HG03060 (cell line): ENCODE results near the gene SARDH.

Source experiments
- ATAC-seq: cut with Tn5 transposase; IDR thresholded peaks from one replicate; pipeline ENCODE4 v1.9.1; 2021; ENCODE audit warnings: low read depth, moderate number of reproducible peaks; ENCODE audit not compliant: unreplicated experiment

The SARDH gene

DNA sequence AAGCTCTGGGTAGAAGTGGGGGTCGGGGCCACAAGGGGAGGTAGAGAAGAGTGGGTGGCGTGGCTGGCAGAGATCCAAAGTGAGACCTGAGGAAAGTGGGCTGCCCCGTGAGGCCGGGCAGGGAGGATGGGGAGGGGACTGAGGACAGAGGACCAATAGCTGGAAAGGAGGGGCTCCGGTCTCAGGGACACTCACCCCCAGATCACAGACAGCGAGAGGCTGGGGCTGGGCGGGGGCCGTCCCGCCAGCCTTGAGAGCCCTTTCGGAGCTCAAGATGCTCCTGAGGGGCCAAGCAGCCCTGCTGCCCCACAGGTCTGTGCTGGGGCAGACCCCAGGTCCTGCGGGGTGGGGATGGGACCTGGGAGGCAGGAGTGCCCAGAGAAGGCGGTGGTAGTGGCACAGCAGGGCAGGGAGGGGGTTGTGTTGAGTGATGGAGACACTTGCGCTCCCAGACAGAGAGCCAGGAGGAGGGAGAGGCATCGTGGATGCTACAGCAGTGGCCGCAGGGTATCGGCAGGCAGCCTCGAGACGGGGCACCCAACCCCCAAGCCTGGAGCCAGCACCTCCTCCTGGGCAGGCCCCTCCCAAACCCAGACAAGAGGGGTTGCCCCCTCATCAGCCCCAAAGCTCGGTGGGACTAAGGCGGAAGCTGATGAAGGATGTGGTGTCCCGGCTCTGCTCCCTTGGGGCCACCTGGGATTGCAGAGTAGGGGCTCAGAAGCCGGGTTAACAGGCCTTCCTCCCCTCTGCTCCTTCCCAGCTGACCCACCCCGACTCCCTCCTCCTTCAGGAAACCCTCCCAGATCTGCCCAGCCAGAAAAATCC lies 3.4 kb downstream of the SARDH start:
- no peak for ATAC-seq

DNA sequence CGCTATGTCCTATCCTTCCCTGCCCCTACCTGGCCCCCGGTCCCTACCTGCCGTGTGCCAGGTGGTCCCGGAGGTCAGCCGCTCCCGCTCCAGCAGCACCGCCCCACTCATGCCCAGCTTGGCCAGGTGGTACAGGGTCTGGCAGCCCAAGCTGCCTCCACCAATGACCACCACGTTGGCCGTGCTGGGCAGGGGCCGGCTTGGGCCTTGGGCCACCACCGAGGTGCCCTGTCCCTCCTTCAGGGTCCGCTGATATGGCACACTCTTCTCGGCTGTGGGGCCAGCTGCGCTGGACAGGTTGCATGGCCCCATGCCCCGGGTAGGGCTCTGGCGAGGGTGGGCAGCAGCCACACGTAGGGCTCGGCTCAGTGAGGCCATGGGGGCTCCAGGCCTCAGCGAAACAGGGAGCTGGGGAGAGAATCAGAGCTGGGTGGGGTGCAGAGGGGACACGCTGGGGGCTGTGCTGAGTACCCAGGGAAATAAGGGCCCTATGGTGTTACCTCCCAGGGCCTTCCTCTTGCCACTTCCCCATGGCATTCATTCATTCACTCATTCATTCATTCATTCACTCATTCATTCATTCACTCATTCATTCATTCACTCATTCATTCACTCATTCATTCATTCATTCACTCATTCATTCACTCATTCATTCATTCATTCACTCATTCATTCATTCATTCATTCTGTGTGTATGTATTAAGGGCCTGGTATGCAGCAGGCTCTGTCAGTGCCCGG lies 4.2 kb downstream of the SARDH start:
- ATAC-seq, result no peak

DNA sequence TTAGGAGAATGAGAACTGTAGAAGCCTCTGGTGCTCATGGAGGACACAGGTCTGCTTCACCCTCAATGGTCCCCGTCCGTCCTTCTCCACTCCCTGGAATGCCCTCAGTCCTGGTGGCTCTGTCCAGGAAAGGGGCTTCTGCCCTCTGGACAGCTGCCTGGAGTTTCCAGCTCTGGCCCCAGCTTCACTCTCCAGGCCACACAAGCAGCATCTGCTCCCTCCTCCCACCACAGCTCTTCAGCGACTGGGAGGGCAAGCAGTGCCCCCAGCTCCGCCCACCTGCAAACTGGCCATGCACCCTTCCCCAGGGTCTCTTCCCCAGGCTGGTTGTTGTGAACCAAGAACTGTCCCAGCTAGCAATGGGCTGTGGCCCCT lies 4.7 kb downstream of the SARDH start:
- no peak for ATAC-seq

DNA sequence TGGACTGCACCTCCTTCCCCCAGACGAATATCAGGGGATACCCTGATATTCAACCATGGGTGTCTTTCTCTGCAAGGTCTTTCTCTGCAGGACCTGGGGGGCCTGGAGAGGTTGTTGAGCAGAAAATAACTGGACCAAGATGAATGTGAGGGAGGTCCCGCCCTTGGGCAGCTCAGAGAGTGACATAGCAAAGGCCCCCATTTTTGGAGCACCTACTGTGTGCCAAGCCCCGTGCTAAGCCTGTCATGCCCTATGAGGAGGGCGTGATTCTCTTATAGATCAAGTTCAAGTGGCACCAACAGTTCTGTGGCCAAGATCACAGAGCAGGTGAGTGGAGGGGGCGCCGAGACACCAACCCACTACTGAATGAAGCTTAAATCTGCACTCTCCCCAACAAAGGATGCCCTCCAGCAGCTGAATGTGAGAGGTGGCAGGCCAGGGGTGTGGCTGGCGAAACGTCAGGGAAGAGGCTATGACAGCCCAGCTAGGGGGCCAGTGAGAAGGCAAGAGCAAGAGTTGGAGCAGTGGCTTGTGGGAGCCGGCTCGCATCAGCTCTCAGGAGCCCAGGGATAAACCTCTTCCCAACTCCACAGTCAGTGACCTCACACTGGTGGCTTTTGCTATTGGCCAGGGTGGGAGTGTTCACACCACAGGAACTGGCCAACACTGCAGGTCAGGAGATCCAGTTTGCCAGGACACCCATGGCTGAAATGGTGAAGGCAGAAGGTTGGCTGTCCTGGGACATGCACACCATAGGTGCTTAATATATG lies 5.3 kb downstream of the SARDH start:
- no peak for ATAC-seq

DNA sequence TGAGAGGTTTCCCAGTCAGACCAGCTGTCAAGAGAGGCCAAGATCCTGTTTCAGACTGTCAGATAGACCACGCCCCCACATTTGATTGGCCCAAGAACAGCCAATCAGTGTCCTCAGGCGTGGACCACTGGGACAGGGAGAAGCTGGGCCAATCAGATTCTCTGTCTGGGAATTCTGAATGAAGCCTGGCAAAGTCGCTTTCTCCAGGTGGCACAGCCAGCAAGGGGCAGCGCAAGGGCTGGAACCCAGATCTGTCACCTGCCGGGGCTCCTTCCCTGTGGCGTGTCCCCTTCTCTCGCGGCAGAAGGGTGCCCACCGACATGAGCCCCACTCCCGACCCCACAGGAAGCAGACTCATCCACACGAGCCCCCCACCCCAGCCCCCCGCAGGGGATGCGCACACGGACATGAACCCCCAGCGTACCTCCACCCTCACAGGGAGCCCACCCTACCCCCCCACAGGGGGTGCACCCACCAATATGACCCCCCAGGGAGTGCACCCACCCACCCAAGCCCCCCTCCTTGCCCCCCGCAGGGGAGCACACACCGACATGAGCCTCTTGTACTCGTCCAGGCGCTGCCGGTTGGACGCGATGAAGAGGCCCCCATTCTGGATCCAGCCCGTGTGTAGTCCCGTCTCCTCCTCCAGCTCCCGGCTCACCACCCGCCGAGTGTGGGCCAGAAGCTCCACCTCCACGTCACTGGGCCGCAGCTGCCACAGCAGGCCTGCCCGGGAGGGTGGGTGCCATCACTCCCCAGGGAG lies 6.1 kb downstream of the SARDH start:
- ATAC-seq, result no peak

DNA sequence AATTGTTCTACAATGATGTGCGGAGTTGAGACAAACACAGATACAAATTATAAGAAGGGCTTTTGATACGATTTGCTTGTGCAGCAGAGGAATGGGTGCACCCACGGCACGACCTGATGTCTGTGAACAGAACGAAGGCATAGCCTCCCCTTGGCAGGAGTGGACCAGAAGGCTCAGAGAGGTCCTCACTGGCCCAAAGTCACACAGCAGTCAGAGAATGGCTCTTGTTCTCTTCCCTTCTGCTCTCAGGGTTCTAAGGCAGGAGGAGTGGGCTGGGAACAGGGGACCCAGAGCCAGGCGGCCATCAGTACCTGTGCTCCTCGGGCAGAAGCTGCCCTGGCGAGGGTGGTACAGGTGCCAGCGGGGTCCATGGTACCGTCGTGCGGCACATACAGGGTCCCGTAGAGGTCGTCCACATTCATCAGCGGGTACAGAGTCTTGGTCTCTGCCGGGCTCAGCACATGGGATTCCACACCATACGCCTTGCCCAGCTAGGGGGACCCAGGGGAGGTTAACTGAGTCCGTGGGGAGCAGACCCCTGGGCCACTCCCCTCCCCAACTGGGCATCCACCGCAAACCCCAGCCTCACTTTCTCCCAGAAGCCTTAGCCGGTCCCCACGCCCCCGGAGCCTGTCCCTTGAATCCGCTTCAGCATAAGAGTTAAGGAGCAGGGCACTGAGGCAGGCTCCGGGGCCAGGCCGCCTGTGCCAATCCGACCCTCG lies 7.0 kb downstream of the SARDH start:
- ATAC-seq, result no peak

DNA sequence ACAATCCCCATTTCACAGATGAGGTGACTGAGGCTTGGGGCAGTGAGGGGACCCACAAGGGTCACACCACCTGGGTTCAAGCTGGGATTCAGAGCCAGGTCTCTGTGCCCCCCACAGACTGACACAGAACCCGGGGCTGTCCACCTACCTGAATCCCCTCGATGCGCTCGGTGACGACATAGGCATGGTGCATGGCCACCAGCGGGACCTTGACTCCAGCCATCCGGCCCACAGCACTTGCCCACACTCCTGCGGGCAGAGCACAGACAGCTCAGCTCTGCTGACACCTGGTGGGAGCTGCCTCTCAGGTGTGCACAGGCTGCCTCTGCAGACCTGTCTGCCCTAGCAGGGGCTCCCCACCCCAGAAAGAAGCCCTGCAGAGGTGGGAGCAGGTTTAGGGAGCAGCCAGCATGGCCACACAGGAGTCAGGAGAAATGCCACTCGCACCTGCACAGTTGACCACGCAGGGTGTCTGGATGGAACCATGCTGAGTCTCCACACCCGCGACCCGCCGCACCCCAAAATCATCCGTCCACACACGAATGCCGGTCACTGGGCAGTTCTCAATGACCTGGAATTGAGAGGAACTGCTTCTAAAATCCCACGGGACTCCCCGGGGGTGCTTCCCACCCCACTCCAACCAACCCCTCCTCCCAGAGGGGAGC lies 8.4 kb downstream of the SARDH start:
- no peak for ATAC-seq

DNA sequence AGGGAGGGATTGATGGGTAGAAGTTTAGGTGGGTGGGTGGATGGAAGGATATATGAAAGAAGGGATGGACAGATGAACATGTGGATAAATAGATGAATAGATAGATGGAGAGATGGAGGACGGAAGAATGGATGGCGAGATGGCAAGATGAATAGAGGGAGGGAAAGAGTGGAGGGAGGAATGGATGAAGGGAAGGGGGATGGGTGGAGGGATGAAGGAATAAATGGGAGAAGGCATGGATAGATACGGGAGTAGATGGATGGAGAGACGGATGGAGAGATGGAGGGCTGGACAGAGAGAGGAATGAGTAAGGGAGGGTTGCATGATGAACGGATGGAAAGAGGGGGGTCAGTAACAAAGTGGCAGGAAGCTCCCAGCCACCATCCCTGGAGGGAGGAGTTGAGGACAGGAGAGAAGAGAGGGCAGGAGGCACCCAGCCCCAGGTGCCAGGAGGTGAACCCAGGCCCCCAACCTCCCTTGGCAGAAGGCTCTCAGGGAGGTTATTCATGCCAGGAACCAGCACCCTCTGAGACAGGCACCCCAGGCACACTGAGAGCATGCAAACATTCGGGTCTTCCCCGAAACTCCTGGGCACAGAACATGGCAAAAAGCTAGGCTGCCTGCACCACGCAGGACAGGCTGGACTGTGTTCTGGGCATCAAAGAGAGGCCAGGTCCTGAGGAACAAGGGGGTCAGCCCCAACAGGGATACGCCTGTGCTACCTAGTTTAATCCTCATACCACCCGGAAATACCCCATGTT lies 9.1 kb downstream of the SARDH start:
- no peak for ATAC-seq

DNA sequence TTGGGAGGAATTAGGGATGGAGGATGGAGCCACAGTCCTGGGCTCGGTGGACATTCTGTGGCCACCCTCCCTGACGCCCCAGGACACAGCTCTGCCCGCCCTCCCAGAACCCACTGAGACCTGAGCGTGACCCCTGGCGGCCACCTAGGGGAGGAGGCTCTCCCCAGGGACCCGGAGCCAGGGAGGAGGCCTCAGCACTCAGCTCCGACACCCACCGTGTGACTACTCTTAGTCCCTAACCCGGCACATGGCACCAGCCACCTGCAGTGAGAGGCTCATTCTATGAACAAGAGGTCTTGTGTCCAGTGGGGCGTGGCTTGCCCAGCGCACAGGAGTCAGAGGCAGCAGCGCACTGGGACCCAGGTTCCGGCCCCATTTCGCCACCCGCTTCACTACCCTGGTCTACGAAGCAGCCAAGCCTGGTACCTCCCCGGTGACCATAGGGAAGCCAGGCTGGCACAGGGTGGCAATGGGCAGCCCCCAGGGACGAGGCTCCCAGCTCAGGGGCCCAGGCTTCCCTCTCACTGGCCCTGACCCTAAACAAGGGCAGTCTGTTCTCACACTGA lies 10.2 kb downstream of the SARDH start:
- no peak for ATAC-seq

DNA sequence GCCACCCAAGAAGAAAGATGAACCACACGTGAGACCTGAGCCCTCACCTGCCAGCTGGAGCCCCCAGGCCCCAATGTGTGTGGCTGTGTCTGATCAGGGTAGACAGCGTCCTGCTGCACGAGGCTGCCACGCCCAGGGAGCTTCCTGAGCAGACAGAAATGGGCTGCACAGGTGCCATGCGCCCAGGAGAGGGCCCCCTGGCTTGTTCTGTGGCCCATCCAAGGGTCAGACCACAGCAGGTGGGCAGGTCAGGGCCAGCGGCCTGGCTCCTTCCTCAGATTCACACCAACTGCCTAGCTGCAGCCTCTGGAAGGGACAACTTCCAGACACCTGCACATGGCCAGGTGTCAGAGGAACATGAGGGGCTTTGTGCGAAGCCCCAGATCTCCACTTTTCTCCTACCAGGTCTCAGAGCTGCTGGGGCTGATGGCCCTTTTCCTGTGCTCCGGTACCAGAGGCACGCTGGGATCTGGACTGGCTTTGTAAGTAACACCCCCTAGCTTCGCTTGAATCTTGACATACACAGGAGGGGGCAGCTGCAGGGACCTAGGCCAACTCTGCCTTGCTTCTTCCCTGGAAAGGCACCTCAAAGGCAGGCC lies 10.8 kb downstream of the SARDH start:
- no peak for ATAC-seq

DNA sequence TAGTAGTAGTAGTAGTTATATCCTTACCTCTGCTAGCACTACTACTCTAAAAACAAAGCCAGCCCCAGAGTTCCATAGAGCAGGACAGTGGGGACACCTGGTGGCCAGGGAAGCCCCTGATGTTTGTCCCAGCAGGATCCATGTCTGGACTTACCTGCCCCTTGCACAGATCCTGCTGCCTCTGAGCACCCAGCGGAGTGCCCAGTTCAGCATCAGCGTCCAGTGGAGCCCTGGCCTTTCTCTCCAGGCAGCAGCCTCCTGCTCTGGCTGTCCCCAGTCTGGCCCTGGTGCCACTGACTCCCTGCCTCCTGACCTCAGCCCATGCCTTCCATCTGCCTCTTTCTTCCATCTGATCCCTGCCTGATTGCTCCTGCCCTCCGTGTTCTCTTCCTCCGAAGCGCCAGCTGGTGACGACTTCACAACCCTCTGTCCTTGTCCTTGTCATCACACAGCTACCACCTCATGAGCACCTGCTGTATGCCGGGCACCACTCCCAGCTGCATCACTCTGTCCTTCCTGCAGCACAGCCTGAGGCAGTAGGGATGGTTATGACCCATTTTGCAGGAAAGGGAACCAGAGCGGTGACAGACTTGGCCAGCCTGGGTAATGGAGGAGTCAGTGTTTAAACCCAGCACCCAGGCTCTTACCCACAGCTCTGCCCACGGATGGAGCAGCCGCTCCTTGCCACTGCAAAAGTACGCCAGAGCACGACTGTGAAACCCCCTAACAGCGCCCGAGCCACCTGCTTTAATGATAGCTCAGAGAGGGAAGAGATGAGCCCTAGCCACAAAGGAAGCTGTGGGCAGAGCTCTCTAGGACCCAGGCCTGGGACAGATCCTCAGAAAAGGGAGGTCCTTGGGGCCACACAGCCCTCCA lies 11.5 kb downstream of the SARDH start:
- ATAC-seq, result no peak

DNA sequence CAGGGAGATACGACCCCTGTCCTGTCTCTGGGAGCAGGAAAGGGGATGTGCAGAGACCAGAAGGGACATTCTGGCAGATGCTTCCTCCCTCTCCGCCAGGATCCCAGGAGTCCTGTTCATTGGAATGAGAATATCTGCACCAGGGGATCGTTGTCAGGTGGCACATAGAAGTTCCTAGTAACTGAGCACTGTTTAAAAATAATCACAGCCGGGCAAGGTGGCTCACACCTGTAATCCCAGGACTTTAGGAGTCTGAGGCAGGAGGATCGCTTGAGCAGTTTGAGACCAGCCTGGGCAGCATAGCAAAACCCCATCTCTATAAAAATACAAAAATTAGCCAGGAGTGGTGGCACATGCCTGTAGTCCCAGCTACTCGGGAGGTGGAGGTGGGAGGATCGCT lies 12.3 kb downstream of the SARDH start:
- ATAC-seq, result no peak

DNA sequence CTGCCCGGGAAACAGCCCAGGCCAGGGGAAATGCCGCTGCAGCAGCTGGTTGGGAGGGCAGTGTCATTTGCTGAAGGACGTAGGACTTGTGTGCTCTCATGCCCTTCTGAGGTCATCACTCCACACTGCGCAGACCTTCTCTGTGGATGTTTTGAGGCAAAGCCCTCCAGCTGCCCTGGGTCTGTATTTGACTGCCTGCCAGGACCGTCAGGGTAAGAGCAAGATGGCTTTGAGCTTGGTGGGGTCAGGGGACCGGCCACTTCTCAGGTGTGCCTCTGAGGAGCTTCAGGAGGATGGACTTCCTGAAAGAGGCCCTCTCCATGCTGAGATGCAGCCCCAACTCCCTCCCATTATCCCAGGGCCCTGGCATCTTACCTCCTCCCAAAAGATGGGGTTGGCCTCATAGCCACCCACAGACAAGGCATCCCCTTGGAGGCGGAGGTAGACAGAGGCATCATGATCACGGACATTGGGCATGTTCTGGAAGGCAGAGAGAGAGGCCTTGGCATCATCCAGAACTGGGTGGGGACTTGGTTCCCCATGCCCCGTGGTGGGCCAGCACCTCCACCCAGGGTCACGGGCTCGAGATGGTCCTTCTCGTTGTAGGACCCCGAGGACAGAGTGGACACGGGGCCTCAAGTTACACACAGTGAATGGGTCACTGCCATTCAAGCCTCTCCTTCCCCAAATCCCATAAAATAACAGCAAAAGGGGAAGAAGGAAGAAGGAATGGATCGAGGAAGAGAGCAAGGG lies 19.4 kb downstream of the SARDH start:
- ATAC-seq, result no peak

DNA sequence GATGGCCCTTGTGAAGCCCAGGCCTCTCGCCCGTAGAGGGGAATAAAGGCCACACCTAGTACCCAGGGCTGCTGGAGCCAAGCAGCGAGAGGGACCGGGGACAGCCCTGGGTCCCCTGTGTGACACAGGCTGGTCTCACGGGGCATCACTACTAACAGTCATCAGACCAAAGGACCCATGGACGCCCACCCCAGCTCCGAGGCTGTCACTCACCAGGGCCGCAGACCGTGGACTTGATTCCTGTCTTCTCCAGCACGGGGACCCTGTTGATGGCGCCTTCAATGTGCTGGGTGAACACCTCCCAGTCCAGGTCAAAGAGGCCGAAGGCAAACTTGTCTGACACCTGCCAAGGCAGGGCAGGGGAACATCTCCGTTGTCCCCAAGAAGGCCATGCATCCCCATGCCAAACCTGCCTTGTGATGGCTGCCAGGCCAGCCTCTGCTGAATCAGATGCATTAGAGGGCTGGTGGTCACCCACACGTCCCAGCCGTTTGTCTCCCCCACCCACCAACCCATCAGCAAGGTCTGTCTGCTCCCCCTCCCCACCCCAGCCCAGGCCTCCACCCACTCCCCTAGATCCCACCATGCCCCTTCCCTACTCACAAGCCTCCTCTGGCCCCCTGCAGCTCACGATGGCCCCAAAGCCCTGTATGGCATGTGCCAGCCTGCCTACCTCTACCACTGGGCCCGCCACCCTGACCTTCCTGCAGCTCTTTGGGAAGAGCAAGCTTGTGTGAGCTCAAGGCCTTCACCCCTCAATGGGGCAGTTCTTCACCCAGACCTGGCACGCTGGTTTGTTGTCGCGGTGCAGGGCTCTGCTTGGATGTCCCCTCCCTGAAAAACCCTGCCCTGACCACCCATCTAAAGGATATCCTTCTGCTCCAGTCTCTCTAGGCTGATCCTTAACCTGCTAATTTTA lies 20.8 kb downstream of the SARDH start:
- ATAC-seq, result no peak

DNA sequence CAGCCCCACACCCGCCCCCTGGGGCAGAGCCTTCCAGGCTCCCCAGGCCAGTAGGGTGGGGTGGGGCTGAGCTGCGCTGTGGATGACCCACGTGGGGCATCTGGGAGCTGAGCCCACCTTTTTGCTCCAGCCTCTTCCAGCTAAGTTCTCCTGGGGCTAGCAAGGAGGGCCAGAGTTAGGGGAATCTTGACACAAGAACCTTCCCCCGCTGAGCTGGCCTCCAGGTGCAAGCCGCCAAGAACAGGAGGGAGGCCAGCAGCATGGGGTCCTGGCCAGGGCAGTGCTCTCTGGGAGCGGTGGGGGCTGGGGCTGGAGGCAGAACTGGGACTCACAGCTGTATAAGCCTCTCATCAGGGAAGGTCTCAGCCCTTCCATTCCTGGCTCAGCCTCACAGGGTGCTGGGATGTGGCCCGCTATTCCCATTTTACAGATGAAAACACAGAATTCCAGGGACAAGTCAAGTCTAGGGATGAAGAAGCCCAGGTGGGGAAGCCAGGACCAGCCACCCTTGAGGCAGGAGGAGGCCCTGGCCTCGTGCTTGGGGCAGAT lies 21.5 kb downstream of the SARDH start:
- ATAC-seq, result no peak
